CD14-positive monocyte (primary cell): ENCODE data around the gene FOXJ3. TPM values are rescaled to one million over a fixed set of nuclear protein-coding genes. Genes with fewer than 3 reads are reported as not detected.

Source experiments
- DNase-seq, 3 donors: peaks; one replicate each; pipeline ENCODE4 v3.0.0-alpha.2; 2011 to 2022
- H2AFZ ChIP-seq: 2 replicates; pipeline ENCODE4 v1.6.0; 2012; ENCODE audit warnings: mild to moderate bottlenecking, low read depth, low read length, inconsistent platforms; ENCODE audit not compliant: insufficient read depth, poor library complexity, severe bottlenecking
- H3K27ac ChIP-seq, 2 donors: 1 replicate in 1 of 2; 2 replicates in 1 of 2; pipeline ENCODE4 v1.5.1; 2012 to 2013; ENCODE audit warnings: low read length in 2 of 2, control low read depth in 1 of 2, inconsistent platforms in 1 of 2, low read depth in 1 of 2, mild to moderate bottlenecking in 1 of 2
- H3K27me3 ChIP-seq, 2 donors: one replicate each; pipeline versions ENCODE4 v1.6.0 to v1.6.1; 2011 to 2013; ENCODE audit warnings: low read length in 2 of 2; ENCODE audit not compliant: control insufficient read depth in 2 of 2, insufficient read depth in 2 of 2
- H3K36me3 ChIP-seq, 2 donors: replicated peaks in 1 of 2; 1 replicate in 1 of 2; 2 replicates in 1 of 2; pipeline versions ENCODE4 v1.5.1 to v1.6.1; 2012 to 2013; ENCODE audit warnings: low read length in 2 of 2, control low read depth in 1 of 2, inconsistent platforms in 1 of 2, mild to moderate bottlenecking in 1 of 2; ENCODE audit not compliant: insufficient read depth in 2 of 2, control insufficient read depth in 1 of 2
- H3K4me1 ChIP-seq, 2 donors: 1 replicate in 1 of 2; 2 replicates in 1 of 2; pipeline versions ENCODE4 v1.5.1 to v1.6.1; 2012 to 2013; ENCODE audit warnings: low read length in 2 of 2, control low read depth in 1 of 2, inconsistent platforms in 1 of 2, mild to moderate bottlenecking in 1 of 2, moderate library complexity in 1 of 2; ENCODE audit not compliant: insufficient read depth in 2 of 2, control insufficient read depth in 1 of 2
- H3K4me2 ChIP-seq: replicated peaks from 2 replicates; pipeline ENCODE3; 2012; ENCODE audit warnings: low read length, moderate library complexity, mild to moderate bottlenecking; ENCODE audit not compliant: poor library complexity, severe bottlenecking; ENCODE audit errors: extremely low read depth
- H3K4me3 ChIP-seq, 3 experiments: fragments of 200-600 bp in 1 of 3; sonication (generic) in 1 of 3; replicated peaks in 1 of 3; 1 replicate in 2 of 3; 2 replicates in 1 of 3; pipeline ENCODE4 v1.5.1; 2011 to 2013; ENCODE audit warnings: low read length in 3 of 3, mild to moderate bottlenecking in 3 of 3, control low read depth in 2 of 3, low read depth in 2 of 3, inconsistent platforms in 1 of 3, moderate library complexity in 1 of 3
- H3K79me2 ChIP-seq: 2 replicates; pipeline ENCODE4 v1.6.0; 2012; ENCODE audit warnings: mild to moderate bottlenecking, control low read depth, inconsistent platforms, low read length, moderate library complexity; ENCODE audit not compliant: insufficient read depth
- H3K9ac ChIP-seq: 2 replicates; pipeline ENCODE4 v1.6.0; 2017; ENCODE audit warnings: low read length, mild to moderate bottlenecking; ENCODE audit not compliant: insufficient read depth, poor library complexity, severe bottlenecking
- H3K9me3 ChIP-seq, 2 donors: replicated peaks in 1 of 2; 1 replicate in 1 of 2; 2 replicates in 1 of 2; pipeline versions ENCODE4 v1.5.1 to v1.6.1; 2012 to 2013; ENCODE audit warnings: low read length in 2 of 2, control low read depth in 1 of 2; ENCODE audit not compliant: control insufficient read depth in 1 of 2, insufficient read depth in 1 of 2
- H4K20me1 ChIP-seq: 2 replicates; pipeline ENCODE4 v1.6.0; 2012; ENCODE audit warnings: mild to moderate bottlenecking, low read length, control low read depth, moderate library complexity; ENCODE audit not compliant: insufficient read depth
- H3K27ac Mint-ChIP-seq, 7 donors: one replicate each; pipeline ENCODE4 v1.8.0; 2020; ENCODE audit warnings: mild to moderate bottlenecking in 7 of 7, mixed read lengths in 7 of 7, moderate library complexity in 6 of 7, inconsistent platforms in 2 of 7
- H3K27me3 Mint-ChIP-seq, 3 donors: one replicate each; pipeline ENCODE4 v1.8.0; 2021 to 2022; ENCODE audit warnings: low read depth in 3 of 3, mild to moderate bottlenecking in 3 of 3, mixed read lengths in 3 of 3, moderate library complexity in 3 of 3, inconsistent platforms in 1 of 3
- H3K36me3 Mint-ChIP-seq, 2 donors: one replicate each; pipeline ENCODE4 v1.8.0; 2020; ENCODE audit warnings: mixed read lengths in 2 of 2, inconsistent platforms in 1 of 2, mild to moderate bottlenecking in 1 of 2
- H3K4me1 Mint-ChIP-seq: one replicate; pipeline ENCODE4 v1.8.0; 2020; ENCODE audit warnings: mild to moderate bottlenecking, mixed read lengths
- H3K4me3 Mint-ChIP-seq, 2 donors: one replicate each; pipeline ENCODE4 v1.8.0; 2020; ENCODE audit warnings: mild to moderate bottlenecking in 2 of 2, mixed read lengths in 2 of 2, moderate library complexity in 1 of 2
- H3K9me3 Mint-ChIP-seq, 7 donors: one replicate each; pipeline ENCODE4 v1.8.0; 2020 to 2022; ENCODE audit warnings: mixed read lengths in 7 of 7, mild to moderate bottlenecking in 6 of 7, moderate library complexity in 6 of 7, inconsistent platforms in 2 of 7
- CTCF ChIP-seq: fragments of 200-600 bp; IDR thresholded peaks from one replicate; pipeline ENCODE4 v1.8.0; 2022; ENCODE audit warnings: antibody characterized with exemption, mild to moderate bottlenecking
- WGBS: methylation state at CpG from one replicate; pipeline ENCODE4 v1.1.5; 2013; ENCODE audit warnings: missing lambda C conversion rate; ENCODE audit not compliant: insufficient coverage; 5-methylcytosine and 5-hydroxymethylcytosine counted together
- intact Hi-C, 2 donors: fragments of 100-400 bp; cut with micrococcal nuclease; formaldehyde crosslinking; loops; one replicate each; pipeline versions ENCODE4 v1.15.0 to v1.15.1; 2023
- polyA plus RNA-seq, 3 donors: library from polyadenylated mRNA; depleted of rRNA in 1 of 3; unstranded in 2 of 3; stranded (reverse) in 1 of 3; fragments of 300-500 nt in 2 of 3; fragments of >200 nt in 1 of 3; fragmentation: Illumina TruSeq in 2 of 3; gene quantifications; 1 replicate in 2 of 3; 2 replicates in 1 of 3; pipeline ENCODE4 v1.2.3, GENCODE V29; 2012 to 2021

FOXJ3 gene
- polyA plus RNA-seq, 3 donors, result 10.2 to 18.5 (median 18.4) TPM

- peaks cover 19 to 38% (median 29%) of the 10 kb centered on the region in 7 donors for H3K9me3 Mint-ChIP-seq
These were observed 93.9 kb downstream of the FOXJ3 start for GRCh38 chr1:42240966-42241755.

GRCh38 chr1:42239555-42239954 is 95.5 kb downstream of the FOXJ3 start:
- H2AFZ ChIP-seq, result no peak overlapping the region
- H3K4me3 Mint-ChIP-seq, result no peak overlapping the region
- no peak for DNase-seq
- H3K27me3 Mint-ChIP-seq, result no peaks in the 10 kb centered on the region
- peaks cover 64% of the 10 kb centered on the region for H3K79me2 ChIP-seq
- H3K36me3 ChIP-seq, result peaks cover 4 to 63% of the 10 kb centered on the region in 2 donors
- H3K9ac ChIP-seq, result no peak overlapping the region
- no peak overlapping the region for H3K27ac Mint-ChIP-seq
- no peak overlapping the region for H3K27ac ChIP-seq
- peaks cover 41% of the 10 kb centered on the region in 2 donors for H3K9me3 ChIP-seq
- H3K4me2 ChIP-seq, result no peak overlapping the region
- no CpG with 5 or more reads among the region's 1 CpG for WGBS
- H3K27me3 ChIP-seq, result no peaks in the 10 kb centered on the region
- H3K4me3 ChIP-seq, result no peak overlapping the region
- intact Hi-C loops, result no loop called here
- H3K9me3 Mint-ChIP-seq, result peaks cover 34 to 54% (median 45%) of the 10 kb centered on the region in 7 donors
- H3K36me3 Mint-ChIP-seq, result peaks cover 35 to 48% of the 10 kb centered on the region in 2 donors
- H3K4me1 Mint-ChIP-seq, result no peaks in the 10 kb centered on the region
- H4K20me1 ChIP-seq, result peaks cover 25% of the 10 kb centered on the region
- no peaks in the 10 kb centered on the region for H3K4me1 ChIP-seq
- TF ChIP-seq CTCF, result no peak

More at GRCh38 chr1:42240966-42241755, 93.9 kb downstream of the FOXJ3 start:
- no peak for DNase-seq
- no peak overlapping the region for H3K4me3 ChIP-seq
- H3K9ac ChIP-seq, result no peak overlapping the region
- no peak for TF ChIP-seq CTCF
- H3K4me2 ChIP-seq, result no peak overlapping the region
- H3K36me3 ChIP-seq, result peaks cover 4 to 53% of the 10 kb centered on the region in 2 donors
- peaks cover 25% of the 10 kb centered on the region in 2 donors for H3K9me3 ChIP-seq
- H3K27ac Mint-ChIP-seq, result peak overlapping the region in 1 of 7 donors; percentile 21
- no peak overlapping the region for H2AFZ ChIP-seq
- intact Hi-C loops, result no loop called here
- H3K27me3 ChIP-seq, result no peaks in the 10 kb centered on the region
- H3K27ac ChIP-seq, result no peak overlapping the region
- H3K4me1 Mint-ChIP-seq, result peaks cover 5% of the 10 kb centered on the region
- H3K36me3 Mint-ChIP-seq, result peaks cover 35 to 41% of the 10 kb centered on the region in 2 donors
- H4K20me1 ChIP-seq, result peaks cover 41% of the 10 kb centered on the region
- no peaks in the 10 kb centered on the region for H3K4me1 ChIP-seq
- H3K79me2 ChIP-seq, result peaks cover 75% of the 10 kb centered on the region
- WGBS, result 79% methylated on average over 4 of the region's 5 CpGs
- H3K4me3 Mint-ChIP-seq, result no peak overlapping the region
- H3K27me3 Mint-ChIP-seq, result no peaks in the 10 kb centered on the region
